Dedifferentiated amniotic fluid mesenchymal stem cell (primary cell): ENCODE data around the gene NCAM1.

Experiments used
- DNase-seq: peaks from one replicate; pipeline ENCODE4 v3.0.0-alpha.2; 2016; ENCODE audit errors: extremely low spot score

The NCAM1 gene

DNA sequence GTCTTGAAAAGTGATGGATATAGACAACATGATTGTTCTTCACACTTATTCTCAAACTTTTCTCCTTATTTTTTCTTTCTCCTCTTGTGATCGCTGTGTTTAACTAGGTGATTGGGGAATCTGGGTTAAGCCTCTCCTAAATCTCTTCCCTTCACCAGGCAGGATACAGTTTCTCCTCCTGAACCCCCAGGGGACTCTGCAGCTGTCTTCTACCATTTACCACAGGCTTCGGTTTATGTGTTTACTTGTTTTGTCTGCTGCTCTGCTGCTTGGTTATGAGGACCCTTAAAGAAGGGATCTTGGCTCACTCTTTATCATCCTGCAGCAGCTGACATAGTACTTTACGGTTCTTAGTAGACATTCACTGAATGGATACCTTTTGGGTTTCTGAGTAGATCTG lies 124.2 kb downstream of the NCAM1 start:
- no peak for DNase-seq

- DNase-seq, result no peak
Observed at GRCh38 chr11:113087706-113088105, 126.5 kb downstream of the NCAM1 start.

- no peak for DNase-seq
Observed at GRCh38 chr11:113090716-113091480, 129.7 kb downstream of the NCAM1 start.

DNA sequence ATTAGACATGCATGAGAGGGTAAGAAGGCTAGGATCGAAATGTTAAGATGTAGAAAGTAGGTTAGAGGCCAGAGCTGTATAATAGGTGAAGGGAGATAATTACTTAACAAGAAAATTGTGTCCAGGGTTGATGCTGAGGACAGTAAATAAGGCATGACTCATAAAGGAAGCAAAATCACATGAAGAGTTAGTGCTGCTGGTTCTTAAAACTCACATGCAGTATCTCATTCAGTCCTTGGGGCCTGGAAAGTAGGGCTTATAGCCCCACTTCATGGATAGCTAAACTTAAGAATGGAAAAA lies 130.2 kb downstream of the NCAM1 start:
- no peak for DNase-seq

DNA sequence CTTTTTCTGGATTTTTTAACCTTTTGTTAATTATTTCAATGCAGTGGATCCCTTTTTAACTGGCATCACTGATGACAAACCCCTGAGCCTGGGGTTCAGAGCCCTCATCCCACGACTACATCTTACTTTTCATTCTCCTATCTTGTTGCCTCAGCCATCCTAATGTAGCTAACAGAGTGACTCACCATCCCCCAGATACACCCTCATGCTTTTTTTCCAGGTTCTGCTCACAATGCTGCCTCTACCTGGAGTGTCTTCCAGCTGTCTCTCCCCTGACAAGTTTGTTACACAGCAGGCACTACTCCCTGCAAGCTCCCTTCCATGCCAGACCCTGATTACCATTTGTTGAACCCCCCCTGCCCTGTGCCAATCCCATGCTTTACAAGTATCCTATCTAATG lies 135.4 kb downstream of the NCAM1 start:
- no peak for DNase-seq

- DNase-seq, result no peak
Observed at GRCh38 chr11:113103932-113104690, 142.9 kb downstream of the NCAM1 start.

- DNase-seq, result no peak
Observed at GRCh38 chr11:113104691-113105251, 143.6 kb downstream of the NCAM1 start.

GRCh38 chr11:113105592-113105991 lies 144.4 kb downstream of the NCAM1 start:
- no peak for DNase-seq

DNA sequence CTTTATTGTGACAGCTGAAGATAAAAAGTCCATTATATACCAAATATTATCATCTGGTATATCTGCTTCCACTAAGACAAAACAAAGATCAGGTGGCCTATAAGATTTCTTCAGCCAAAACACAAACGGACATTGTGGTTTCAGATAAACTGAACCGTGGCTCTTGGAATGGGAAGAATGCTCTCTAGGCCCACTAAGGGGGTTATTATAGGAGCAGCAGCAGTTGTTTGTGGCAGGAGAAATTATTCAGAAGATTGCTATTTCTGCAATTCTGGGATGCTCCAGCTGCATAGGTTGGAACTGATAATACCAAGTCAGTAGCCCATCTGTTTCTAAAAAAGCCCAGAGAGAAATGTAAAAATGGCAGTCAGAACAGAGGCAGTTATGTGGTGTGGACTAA lies 145.3 kb downstream of the NCAM1 start:
- no peak for DNase-seq

GRCh38 chr11:113110046-113110445 lies 148.8 kb downstream of the NCAM1 start:
- no peak for DNase-seq

DNA sequence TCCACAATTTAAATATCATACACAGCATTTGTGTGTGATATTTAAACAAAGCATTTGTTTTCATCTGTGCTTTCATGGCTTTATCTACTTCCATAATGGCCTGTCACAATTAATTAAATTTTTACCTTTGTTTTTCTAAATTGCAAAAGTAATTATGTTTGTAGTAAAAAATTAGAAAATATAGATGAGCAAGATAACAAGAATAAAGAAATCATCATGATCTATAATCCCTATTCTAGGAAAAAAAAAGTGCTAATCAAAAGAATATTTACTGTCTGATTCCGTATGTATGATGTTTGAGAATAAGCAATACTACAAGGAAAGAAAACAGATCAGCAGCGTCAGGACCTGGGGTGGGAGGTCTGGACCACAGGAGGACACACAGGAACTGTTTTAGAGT lies 149.9 kb downstream of the NCAM1 start:
- no peak for DNase-seq

GRCh38 chr11:113112307-113112706 lies 151.1 kb downstream of the NCAM1 start:
- DNase-seq, result no peak

DNA sequence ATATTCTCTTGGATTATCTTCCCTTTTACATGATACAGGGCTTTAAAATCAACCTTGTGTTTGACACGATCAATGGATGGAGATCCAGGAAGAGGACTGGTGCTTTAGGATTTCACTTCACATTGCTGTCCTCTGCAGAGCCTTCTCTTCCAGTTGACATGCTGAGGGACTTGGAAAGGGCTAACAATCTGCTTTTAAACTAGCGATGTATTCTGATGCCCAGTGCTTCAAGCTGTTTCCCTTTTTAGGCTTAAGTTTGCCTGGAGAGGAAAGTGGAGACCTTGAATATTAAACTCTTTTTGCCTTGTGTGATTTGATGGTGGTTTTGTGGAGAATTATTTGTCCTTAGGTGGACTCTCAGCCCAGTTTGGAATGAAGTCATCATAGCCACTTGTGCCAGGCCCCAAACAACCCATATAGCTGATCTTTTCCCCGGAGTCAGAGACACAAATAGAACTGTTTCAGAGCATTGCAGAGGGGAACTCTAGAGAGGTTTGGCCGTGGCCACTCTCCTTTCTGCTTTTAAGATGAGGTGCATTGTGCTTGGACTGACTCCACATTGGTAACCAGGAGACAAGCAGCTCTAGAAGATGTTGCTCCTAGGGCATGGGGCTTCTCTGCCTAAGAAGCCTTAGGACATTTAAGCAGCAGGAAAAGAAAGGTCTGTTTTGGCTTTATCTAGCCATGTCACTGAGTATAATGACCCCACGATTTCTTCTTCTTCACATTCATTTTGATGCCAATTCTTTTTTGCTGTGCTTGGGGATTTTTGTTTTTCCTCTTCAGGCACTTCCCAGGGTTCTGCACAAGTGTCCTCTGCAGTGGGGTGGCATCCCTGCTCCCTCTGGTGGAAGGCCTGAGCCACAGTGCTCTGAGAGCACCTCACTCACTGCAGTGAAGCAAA lies 152.8 kb downstream of the NCAM1 start:
- DNase-seq, result no peak

DNA sequence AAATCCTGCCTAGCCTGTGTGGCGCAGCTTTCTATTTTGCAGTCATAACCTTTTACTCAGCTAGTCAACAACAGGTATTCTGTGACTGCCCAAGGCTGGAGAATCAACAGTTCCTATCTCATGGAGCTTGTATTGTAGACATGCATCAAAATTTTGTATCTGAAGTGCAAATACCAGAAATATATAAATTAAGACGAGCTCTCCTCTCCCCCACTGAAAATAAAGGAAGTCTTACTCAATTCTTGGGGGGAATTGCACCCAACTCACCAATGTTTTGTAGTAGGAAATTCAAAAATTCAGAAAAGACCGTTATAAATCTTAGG lies 153.4 kb downstream of the NCAM1 start:
- DNase-seq, result no peak

- DNase-seq, result no peak
Observed at GRCh38 chr11:113118104-113118503, 156.9 kb downstream of the NCAM1 start.

DNA sequence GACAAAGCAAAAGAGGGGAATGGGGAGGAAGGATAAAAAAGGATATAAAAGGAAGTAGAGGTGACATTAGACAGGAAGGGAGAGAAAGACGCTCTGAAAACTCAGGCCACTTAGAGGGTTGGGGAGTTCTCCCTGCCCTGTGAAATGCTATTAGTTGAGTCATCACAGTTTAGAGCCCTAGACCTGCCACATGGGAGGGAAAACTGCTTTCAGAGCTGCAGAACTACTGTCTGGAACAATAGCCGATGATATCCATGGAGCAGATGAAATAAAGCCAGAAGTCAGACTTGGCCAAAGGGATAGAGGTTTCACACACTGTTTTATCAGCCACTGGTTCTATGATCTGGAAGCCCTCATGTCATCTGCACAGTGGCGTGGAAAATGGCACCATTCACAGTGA lies 157.9 kb downstream of the NCAM1 start:
- DNase-seq, result no peak

GRCh38 chr11:113119966-113120736 lies 158.9 kb downstream of the NCAM1 start:
- no peak for DNase-seq

- DNase-seq, result no peak
Observed at GRCh38 chr11:113121746-113122145, 160.5 kb downstream of the NCAM1 start.

- DNase-seq, result no peak
Observed at GRCh38 chr11:113124006-113124405, 162.8 kb downstream of the NCAM1 start.

DNA sequence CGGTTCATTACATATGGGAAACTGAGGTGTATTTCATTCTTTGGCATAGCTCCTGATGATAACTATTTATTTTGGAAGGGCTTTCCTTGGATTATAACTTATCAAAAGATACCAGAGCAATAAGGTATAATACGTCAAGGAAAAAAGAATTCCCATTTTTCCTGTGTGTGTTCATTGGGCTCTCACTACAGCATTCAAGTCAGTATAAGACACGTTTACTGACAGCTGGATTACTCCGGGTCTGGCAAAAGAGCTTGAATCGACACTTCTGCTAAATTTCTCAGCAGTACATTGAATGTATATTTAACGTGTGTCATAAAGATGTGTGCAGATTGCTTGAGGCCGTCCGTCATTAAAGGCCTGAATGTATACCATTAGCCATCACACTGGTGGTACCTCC lies 163.4 kb downstream of the NCAM1 start:
- no peak for DNase-seq

GRCh38 chr11:113129261-113129992 lies 168.2 kb downstream of the NCAM1 start:
- DNase-seq, result no peak
